GM12875 (cell line): ENCODE data around the gene KIAA1958.

Experiments used
- H3K4me3 ChIP-seq: one replicate; pipeline ENCODE4 v1.5.1; 2011; ENCODE audit warnings: low read depth, low read length, control low read depth
- TF ChIP-seq, protein P1 (sequence below): IDR thresholded peaks from 2 replicates; pipeline ENCODE4 v1.5.1; 2011; ENCODE audit warnings: low read depth, mild to moderate bottlenecking, control low read depth, inconsistent platforms, low read length, moderate library complexity, borderline replicate concordance; ENCODE audit not compliant: insufficient read depth

KIAA1958 gene

DNA sequence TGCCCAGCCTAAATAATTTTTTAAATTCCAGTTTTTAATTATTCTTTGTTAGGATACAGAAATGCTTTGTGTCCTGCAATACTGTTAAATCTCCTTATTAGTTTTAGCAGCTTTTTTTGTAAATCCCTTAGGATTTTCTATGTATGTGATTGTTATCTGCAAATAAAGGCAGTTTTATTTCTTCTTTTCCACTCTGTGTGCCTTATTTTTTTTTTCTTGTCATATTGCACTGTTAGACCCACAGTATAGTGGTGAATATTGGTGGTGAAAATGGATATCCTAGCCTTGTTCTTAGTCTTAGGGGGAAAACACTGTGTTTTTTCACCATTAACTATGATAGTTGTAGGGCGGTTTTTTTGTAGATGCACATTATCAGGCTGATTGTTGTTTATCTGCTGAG lies 11.3 kb upstream of the KIAA1958 start:
- TF ChIP-seq, protein P1, sequence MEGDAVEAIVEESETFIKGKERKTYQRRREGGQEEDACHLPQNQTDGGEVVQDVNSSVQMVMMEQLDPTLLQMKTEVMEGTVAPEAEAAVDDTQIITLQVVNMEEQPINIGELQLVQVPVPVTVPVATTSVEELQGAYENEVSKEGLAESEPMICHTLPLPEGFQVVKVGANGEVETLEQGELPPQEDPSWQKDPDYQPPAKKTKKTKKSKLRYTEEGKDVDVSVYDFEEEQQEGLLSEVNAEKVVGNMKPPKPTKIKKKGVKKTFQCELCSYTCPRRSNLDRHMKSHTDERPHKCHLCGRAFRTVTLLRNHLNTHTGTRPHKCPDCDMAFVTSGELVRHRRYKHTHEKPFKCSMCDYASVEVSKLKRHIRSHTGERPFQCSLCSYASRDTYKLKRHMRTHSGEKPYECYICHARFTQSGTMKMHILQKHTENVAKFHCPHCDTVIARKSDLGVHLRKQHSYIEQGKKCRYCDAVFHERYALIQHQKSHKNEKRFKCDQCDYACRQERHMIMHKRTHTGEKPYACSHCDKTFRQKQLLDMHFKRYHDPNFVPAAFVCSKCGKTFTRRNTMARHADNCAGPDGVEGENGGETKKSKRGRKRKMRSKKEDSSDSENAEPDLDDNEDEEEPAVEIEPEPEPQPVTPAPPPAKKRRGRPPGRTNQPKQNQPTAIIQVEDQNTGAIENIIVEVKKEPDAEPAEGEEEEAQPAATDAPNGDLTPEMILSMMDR = no peak
- no peak overlapping the region for H3K4me3 ChIP-seq

DNA sequence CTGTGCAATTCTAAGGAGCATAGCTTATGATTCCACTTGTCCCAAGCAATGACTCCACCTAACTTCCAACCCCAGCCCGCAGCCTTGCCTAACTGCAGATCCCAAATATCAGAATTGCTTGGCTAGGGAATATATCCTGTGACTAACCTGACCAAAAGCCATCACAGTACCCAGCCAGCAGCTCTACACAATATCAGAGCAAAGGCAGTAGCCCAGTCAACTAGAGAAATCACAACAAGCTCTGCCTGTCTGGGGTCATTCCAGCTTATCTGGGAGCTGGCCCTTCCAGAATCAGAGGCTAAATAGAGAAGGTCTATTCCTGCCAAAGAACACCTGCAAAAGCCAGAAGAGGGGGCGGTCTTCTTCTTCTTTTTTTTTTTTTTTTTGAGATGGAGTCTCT lies 9.3 kb upstream of the KIAA1958 start:
- TF ChIP-seq, protein P1 = no peak
- no peak overlapping the region for H3K4me3 ChIP-seq

DNA sequence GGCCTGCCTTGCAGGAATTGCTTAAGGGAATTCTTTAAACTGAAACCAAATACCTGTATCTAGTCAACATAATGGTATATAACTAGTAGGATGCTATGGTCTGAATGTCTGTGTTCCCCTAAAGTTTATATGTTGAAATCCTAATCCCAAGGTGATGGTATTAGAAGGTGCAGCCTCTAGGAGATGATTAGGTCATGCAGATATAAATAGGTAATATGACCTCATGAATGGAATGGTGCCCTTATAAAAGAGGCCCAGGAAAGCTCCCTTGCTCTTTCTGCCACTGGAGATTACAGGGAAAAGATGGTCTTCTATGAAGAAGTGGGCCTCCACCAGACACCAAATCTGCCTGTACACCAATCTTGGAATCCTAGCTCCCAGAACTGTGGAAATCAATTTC lies 7.4 kb upstream of the KIAA1958 start:
- TF ChIP-seq, protein P1 = no peak
- no peak overlapping the region for H3K4me3 ChIP-seq

DNA sequence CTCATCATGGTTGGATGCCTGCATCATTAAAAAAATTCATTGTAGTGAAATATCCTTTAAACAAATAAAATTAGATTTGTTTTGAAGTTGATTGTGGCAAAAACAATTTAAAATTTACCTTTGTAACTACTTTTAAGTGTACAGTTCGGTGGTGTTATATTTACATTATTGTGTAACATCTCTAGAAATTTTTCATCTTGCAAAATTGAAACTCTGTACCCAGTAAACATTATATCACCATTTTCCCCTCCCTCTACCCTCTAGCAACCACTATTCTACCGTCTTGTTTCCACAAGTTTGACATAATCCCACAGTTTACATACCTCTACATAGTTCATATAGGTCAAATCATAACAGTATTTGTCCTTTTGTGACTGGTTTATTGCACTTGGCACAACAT lies 2.0 kb upstream of the KIAA1958 start:
- no peak overlapping the region for H3K4me3 ChIP-seq
- TF ChIP-seq, protein P1 = no peak

DNA sequence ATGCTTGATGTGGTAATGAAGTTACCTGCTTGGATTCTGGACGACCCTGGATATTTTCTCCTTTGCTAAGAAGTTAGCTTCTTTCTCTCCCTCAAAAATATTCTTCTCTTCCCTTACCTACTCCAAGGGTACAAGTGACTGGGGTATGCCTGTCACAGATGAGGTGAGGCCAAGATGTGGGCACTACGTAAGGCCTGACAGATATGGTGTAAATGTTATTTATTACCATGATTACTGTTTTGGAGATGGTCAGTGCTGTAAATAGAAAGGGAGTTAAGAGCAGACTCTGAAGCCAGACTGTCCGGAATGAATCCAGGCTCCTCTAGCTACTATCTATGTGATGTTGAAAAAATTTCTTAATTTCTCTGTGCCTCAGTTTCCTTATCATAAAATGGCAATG lies 1.1 kb upstream of the KIAA1958 start:
- TF ChIP-seq, protein P1 = no peak
- H3K4me3 ChIP-seq = no peak overlapping the region

DNA sequence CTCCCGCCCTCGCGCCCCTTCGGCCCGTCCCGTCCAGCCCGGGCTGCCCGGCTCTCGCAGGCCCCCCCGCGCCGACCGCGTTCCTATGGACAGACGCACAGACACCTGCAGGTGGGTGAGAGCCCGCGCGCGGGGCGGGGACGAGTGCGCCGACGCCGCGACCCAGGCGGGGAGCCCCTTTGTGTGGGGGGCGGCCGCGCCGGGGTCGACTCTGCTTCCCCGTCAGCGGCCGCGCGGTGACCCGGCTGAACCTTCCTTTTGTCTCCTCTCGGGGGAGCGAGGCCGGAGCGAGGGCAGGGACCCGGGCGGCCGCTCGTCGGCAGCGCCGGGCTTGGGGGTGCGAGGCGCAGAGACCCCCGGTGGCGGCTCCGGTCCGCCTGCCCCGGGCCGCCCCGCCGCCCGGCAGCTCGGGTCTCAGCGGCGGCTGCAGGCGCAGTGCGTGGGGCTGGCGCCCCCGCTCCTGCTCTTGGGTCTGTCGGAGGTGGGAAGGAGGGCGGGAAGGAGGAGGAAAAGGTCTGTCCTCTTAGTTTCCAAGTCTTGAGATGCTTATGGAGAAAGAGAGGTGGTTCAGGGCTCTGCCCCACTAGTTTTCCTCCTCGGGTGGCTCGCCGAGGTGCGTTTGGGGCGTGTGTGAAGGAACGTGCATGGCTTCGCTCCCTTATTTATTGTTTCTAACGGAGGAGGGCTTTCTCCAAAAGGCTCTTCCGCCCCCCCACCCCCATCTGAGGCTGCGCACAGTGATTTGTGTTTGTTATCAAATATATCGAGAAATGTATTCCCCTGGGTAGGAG lies 576 bp downstream of the KIAA1958 start:
- peak overlapping the region; percentile 77 for H3K4me3 ChIP-seq
- TF ChIP-seq, protein P1 = no peak

DNA sequence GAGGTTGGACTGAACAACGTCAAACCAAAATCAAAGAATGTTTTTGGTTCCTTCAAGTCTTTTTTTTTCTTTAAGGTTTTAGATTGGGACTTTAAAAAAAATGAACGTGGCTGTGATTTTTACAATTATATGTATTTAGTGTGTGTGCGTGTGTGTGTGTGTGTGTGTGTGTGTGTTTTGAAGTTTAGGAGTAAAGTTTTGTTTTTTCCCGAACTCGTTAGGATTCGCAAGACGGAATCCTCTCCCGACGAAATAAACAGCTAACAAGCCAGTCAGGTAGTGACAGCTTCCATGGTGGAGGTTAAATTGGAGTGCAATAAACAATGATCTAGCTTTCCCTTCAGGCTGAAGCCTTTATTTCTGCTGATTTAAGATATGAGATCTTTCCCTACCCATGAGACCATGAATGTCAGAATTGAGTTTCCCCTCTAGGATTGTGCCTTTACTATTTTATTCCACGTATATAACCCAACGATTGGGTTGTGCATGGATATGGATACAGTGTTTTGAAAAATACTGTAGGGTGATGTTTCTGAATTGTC lies 1.2 kb downstream of the KIAA1958 start:
- TF ChIP-seq, protein P1 = no peak
- H3K4me3 ChIP-seq = peak overlapping the region; percentile 77
